HG02678 (cell line): ENCODE measurements around the gene PTPN3.
A peak's percentile ranks its signal among the peaks of the same experiment; 100 is the strongest.

Source experiments
- ATAC-seq: cut with Tn5 transposase; IDR thresholded peaks from one replicate; pipeline ENCODE4 v1.9.1; 2021; ENCODE audit warnings: mild to moderate bottlenecking, moderate library complexity; ENCODE audit not compliant: unreplicated experiment

PTPN3 gene

DNA sequence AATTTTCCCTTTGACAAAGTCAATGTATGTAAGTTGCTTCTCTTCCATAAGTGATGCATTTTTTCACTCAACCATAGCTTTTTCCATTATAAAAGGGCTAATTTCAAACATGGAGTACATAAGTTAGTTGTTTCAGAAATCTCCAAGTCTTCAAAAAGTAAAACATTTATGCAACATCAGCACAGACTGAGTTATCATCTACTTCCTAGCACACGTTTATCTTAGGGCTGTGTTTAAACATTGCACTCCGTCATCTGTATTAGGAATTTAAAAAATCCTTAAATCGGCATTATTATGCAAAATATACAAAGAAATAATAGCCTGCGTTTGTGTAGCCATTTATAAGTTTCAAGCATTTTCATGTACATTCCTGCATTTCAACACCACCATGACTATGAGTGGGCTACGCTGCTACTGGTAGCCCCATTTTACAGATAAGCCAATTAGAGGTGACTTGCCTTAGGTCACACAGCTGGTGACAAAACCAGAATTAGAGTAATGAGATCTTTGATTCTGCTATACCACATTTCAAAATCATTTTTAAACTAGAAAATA, 43.4 kb downstream of the PTPN3 start:
- ATAC-seq = no peak

DNA sequence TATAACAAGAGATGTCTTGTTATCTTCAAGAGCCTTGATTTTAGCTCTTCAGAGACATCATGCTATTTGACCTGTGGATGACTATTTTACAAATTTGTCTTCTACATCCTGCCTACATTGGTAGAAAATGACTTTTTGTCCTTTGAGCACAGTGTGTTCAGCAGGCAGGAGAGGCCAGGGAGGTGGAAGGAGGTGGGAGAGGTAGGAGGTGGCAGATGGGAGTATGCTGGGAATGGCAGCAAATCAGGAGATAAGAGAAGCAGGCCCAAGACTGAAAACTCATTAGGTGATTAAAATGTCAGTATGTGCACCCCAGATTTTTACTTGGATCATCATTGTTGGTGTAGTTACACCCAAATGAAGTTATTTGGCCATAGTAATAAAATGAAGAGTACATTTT, 44.1 kb downstream of the PTPN3 start:
- no peak for ATAC-seq

DNA sequence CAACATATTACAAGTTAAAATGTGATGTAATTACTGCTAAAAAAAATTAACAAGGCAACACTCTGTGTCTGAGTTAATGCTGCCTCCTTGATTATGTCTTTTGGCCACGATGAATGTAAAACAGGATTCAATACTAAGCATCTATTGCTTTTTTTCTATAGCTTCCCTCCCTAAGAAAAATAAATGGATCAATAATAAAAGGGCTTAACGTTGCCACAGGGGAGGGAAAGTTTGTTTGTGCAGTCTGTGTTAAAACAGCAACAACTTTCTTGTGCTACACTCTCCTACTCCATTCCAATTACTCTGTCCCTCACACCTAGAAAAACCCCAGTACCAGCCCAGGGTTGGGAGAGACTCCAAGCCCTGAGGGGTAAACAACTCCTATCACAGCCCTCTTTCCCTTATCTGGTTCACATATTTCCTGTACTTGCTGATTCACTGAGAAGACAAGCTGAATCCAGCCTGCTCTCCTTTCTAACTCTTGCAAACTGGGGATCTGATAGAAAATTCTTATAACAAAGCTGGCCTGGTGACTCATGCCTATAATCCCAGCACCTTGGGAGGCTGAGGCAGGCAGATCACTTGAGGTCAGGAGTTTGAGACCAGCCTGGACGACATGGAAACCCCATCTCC, 44.8 kb downstream of the PTPN3 start:
- ATAC-seq = no peak

DNA sequence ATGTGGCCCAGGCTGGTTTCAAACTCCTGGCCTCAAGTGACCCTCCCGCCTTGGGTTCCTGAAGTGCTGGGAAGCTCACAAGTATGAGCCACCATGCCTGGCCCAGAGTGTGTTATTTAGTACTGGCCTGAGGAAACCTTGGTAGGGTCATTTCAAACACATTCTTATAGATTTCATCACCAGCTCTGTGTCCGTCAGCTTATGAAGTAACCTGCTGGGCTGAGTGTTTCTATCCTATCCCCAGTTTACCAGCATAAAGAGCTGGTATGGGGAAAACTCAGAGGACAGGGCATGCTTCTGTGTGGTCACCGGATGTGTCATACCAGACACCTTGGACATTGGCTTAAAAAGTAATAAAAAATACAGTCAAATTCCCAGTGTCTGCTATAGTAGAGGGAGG, 45.3 kb downstream of the PTPN3 start:
- no peak for ATAC-seq

DNA sequence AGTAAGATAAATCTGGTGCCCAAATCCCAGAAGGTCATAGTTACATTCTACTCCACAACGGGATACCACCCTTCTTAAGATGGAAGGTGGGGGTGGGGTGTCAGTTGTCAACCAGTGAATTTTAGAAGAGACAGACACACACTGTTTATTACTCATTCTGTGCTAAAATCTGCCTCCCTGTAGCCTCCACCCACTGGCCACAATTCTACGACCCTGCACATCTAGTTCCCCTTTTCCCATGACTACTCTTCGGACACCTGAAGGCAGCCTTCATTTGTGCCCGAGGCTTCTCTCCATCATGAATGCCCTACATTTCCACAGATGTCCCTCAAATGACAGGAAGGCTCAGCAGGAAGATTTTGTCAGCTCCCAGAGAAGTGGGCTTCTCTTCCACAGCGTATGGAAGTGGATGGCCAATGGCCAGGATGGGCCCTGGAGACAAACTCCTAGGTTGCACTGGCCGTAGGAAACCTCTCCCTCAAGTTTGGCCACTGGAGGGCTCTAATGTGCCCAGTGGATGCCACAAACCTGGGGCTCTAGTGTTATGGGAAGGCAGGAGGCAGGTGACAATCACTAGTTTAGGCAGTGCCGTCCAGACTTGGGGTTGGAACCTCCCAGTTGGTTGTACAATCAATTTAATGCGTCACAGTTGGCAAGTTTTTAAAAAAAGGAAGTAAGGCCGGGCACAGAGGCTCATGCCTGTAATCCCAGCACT, 46.6 kb downstream of the PTPN3 start:
- no peak for ATAC-seq

DNA sequence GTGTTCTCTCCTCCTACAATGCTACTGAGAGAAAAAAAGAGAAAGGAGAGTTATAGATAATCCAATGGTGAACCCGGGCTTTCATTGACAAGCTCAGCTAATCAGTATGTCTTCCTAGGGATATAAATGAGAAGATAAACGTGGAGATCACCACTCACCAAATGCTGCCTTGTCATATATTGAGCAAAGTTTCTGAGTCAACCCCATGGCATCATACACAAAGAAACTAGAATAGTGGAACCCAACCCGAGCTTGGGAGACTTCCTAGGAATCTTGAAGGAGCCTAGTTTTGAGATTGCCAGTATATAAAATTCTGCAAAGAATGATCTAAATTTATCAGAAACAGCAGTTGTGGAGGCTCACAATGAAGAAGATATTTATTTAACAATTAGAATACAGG, 47.8 kb downstream of the PTPN3 start:
- no peak for ATAC-seq

DNA sequence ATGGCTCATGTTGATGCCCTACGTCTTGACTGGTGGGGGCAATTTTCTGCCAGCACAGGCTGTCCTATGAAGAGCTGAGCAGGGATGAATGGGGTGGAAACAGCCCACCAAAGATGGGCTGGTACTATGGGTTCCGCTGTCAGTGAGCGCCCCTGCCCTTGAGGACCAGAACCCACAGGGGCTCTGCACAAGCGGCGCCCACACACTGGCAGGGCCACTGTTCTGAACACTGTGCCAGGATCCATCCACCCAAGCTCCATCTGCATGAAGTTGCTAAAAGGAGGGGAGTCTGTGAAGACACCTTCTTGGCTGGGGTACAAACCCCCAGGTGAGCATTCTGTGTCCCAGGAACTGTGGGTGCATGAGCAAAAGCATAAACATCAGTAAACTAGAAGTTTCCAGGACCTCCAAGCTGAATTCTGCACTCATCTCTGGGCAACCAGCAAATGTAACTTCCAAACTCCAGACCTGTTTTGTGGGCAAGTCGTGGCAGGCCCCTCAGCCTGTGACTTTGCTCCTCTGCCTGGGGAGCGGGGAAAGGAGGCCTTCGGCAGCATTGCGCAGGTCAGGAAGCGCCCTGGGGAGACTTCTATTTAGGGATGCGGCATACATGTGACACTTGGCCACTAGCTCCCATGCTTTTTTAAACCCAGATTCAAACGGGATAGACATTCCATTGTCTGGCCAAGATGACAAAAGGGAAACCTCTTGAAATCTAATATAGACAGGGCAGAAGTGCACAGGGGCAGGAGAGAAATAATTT, 48.9 kb downstream of the PTPN3 start:
- no peak for ATAC-seq

DNA sequence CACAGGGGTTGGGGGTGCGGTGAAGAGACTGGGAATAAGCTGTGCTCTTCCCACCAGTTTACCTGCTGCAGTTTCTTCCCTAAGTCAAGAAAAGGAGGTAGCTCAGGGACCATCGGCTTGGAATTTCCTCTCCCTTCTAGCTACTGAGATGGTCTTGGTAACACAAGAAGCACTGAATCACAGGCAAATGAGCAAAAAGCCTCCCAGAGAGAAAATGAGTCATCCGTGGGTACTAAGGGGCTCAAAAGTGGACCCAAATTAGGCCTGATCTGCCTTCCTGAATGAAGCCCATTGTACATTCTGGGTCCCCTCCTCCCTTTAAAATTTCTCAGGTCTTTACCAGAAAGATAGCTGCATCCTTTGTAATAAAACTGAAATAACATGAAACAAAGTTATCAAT, 49.9 kb downstream of the PTPN3 start:
- no peak for ATAC-seq

DNA sequence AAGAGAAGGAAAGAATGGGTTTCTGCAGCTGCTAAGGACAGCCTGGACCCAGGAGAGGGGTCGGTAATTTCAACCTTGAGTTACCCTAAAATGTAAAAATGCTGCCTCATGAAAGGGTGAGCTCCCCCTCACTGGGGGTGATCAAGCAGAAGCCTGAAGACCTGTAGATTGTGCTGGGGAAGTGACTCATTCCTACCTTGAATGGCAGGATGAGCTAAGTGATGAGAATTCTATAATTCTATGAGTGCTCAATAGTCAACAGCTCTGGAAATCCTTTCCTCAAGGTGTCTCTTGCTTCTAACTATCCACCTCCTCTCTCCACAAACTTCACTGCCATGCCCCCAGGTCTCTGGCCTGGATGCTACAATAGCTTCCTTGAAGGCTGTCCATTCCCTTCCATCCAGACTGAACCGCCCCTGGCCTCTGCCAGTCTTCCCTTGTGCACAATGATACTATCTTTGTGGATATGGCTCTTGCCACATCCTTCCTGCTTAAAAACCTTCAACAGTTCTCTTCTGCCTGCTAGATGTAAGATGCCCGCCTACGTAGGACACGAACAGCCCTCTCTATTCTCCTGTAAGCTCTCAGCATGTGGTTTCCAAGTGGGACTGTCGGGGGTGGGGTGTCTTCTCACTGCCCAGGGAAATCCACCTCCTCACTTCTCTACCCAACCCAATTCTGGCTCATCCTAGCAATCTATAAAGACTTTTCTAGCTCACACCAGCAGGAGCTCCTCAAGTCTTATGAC, 50.6 kb downstream of the PTPN3 start:
- ATAC-seq = no peak

DNA sequence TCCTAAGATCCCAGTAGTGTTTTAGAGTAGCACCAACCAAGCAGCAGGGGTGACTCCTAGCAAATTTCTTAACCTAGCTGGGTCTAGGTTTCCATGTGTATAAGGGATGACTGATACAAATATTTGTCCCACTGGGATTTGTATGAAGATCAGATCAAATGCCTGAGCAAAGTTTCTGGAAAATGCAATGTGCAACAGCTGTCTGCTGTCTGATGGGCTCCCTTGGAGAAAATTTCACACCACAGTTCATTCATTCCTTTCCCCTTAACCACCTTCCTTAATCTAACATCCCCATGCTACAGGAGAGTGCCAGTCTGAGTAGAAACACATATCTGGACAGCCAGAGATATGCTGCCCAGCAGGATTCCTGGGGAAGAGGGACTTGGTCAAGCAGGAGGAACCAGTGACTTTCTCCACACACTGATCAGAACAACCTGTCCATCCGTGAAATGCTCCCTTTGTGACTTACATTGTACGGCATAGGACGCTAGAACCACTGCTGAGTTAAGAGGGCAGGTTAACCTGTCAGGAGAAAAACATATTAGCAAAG, 53.3 kb downstream of the PTPN3 start:
- no peak for ATAC-seq

DNA sequence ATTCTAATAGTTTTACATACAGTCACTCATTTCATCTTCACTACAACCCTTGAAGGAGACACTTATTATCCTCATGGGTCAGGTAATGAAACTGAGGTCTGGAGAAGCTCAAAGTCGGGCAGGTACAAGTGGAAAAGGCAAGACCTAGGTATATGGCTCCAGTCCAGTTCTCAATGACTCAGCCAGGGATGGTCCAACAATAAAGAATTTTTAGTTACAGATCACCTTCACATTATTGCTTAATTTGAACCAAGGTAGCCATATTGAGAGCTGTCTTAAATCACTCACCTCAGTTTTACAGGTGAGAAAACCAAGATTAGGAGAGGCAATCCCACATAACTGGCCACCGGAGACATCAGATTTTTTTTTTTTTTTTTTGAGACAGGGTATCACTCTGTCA, 55.4 kb downstream of the PTPN3 start:
- no peak for ATAC-seq

DNA sequence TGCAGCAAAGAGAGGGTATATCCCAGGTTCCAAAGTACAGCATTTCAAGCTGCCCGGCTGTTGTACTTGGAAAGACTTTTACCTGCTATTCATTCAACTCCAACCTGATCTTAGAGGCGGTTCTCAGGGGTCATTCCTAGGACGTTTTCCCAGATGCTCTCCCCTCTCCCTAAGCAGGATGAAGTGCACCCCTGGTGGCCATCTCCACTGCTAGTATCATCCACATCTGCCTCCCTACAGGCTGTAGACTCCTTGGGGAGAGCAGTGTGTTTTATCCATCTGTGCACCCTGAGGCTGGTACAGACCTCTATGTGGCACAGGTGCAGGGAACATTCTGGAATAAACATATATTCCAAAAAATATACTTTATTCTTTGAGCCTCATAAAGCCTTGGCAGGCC, 56.8 kb downstream of the PTPN3 start:
- no peak for ATAC-seq

DNA sequence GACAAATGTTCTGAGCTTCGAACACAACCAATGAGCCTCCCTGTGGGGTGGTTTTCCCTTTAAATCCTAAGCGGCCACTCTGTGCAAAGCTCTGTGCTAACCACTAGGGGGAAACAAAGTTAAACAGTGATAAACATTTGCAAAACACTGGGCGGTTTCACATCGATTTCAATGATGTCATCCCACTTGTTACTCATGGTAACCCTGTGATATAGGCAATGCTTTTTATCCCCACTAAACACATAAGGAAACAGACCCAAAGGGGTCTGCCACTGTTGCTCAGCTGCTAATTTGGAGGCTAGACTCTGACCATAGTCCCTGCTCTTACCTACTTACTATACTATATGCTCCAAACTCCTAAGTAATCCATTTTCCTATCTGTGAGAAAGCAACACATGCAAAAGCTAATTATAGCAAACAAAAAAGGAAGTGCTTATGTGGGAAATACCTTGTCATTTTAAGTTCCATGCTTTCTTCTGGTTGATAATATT, 57.3 kb downstream of the PTPN3 start:
- ATAC-seq = peak; percentile 96

DNA sequence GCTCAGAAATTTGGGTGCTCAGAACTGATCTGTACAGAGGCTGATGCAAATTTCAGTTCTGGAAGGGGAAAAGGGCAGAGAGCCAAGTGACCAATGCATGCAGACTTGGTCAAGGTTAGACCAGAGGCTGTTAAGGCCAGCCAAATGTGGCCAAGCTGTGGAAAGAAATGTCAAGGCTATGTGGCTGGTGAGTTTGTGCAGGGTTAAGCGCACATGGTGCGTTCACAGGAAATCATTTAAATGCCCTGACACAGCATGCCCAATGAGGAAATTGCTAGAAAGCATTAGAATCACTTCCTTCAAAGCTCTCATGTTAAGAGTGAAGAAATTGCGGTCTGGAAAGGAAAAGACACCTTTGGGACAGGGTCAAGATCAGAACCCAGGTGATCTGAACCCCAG, 58.0 kb downstream of the PTPN3 start:
- peak; percentile 31 for ATAC-seq

DNA sequence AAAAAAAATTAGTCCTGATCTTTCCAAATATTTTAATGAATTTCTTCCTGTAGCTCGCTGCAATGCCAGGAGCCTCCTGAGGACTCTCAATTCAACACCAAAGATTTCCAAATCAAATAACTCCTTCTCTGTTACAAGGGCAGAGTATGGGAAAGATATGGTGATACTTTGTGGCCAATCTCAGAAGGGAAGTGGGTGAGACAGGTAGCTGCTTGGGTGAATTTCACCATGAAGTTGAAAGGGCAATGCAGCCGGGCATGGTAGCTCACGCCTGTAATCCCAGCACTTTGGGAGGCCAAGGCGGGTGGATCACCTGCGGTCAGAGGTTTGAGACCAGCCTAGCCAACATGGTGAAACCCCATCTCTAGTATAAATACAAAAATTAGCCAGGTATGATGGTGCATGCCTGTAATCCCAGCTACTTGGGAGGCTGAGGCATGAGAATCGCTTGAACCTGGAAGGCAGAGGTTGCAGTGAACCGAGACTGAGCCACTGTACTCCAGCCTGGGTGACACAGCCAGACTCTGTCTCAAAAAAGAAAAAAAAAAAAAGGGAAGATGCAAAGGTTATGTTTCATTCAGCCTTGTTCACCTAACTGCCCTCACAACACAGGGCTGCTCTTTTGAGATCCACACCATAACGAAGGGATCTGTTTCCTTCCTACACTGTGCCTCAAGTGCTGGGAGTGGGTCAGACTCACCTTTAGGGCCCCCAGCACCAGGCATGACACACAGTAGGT, 58.6 kb downstream of the PTPN3 start:
- ATAC-seq = no peak

DNA sequence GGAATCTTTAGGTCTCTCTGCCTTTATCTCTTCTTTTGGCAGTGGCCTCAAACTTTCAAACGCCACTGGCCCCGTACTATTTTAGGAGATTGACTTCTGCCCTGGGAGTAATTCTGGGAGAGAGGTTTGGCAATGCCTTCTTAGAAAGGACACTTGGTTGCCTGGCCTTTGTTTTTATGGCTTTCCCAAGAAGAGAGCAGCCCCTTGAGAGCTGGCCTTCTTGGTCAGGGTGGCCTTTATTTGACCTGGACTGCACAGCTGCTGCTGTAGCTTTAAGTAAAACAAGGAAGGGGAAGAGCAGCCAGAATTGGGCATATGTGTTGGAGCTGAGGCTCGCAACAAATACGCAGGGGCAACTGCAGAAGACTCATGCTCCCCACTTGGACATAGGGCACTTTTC, 60.8 kb downstream of the PTPN3 start:
- ATAC-seq = no peak

DNA sequence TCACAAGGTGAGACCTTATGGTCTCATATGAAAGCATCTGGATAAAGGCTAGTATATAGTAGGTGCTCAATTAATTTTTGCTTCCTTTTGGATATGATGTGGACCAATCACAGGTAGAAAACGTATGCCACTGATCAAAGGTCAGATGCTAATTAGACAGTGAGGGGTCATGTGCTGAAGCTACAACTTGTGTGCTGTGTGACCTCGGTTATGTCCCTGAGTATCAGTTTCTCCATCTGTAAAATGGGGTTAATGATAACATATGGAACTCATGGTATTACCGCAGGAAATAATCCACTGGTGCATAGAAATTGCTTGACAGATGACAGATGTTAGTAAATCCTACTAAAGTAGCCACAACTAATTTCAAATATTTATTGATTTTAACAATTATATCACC, 62.0 kb downstream of the PTPN3 start:
- ATAC-seq = no peak

DNA sequence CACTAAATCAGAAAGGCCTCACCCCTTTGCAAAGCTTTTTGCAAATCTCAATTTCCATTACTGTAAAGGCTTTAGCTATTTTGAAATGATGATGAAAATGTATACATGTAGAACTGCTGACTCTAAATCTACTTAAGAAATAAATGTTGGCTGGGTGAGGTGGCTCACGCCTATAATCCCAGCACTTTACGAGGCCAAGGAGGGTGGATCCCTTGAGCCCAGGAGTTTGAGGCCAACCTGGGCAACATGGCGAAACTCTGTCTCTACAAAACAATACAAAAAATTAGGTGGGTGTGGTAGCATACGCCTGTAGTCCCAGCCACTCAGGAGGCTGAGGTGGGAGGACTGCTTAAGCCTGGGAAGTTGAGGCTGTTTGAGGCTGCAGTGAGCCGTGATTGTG, 64.6 kb downstream of the PTPN3 start:
- ATAC-seq = no peak

DNA sequence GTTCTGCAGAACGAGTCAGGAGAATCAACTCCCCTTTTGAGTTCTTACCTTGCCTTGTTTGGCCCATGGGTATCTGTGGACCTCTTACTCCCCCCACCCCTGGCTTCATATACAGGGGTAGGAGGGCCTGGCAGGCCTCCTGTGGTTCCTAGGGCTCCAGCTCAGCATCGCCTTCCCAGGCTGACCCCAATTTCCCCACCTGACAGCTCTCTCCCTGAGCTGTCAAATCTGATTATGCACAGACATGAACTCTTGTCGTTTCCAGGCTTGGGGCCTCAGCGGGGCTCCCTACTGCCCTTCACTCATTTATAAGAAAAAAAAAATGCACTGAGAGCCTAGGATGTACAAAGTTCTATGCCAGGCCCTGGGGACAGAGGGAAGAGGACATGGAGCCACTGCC, 67.9 kb downstream of the PTPN3 start:
- ATAC-seq = no peak

DNA sequence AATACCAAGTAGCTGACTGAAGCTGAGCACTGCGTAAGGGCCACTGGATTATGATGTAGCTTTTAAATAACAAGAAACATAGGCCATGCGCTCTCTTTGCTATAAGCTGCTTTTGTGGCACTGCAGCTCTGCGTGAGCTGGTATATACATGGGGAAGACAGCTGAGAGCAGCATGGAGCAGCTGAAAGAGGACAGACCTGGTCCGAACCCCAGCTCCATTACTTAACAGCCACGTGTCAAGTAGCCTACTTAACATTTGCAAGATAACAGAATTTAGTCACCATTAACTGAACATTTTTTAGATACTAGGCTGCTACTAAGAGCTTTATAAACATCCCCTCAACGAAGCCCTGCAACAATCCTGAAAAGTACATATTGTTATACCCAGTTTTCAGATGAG, 69.3 kb downstream of the PTPN3 start:
- no peak for ATAC-seq
